ENCODE data around the gene STK31. TPM values are rescaled to one million over a fixed set of nuclear protein-coding genes. Genes with fewer than 3 reads are reported as not detected.

Gene STK31
- total RNA-seq, 4 donors from 2014 or later: 0.17 to 1.6 (median 0.52) TPM

DNA sequence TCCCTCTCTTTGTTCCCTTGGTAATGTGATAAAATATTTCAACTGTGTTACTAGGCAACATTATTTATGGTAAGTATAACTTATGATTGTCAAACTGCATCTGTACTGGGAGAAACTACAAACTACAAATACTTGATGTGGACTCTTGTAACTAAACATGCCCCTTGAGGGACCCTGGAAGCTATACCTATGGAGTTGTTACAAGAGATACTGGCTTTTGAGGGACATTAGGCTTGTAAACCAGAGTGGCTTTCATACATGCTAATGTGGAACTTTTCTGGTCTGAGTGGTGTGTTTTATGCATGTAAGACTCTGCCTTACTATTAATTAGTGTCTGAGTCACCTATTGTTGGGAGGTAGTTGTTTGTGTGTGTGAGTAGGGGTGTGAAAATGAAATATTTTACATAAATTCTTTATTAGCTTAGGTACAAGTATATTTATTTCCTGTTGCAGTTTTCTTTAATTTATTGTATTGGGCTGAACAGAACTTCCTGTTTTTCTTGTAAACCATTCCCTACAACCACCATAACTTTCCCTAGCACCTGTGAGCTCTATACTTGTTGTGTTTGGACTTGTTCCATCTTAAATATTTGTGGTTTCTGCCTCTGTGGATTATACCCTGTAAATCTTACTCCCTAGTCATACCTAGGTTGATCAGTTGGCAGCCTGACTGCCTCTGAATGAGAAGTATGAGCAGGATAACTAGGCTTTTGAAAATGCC lies 49.8 kb downstream of the STK31 start:
- TF ChIP-seq, protein P1, sequence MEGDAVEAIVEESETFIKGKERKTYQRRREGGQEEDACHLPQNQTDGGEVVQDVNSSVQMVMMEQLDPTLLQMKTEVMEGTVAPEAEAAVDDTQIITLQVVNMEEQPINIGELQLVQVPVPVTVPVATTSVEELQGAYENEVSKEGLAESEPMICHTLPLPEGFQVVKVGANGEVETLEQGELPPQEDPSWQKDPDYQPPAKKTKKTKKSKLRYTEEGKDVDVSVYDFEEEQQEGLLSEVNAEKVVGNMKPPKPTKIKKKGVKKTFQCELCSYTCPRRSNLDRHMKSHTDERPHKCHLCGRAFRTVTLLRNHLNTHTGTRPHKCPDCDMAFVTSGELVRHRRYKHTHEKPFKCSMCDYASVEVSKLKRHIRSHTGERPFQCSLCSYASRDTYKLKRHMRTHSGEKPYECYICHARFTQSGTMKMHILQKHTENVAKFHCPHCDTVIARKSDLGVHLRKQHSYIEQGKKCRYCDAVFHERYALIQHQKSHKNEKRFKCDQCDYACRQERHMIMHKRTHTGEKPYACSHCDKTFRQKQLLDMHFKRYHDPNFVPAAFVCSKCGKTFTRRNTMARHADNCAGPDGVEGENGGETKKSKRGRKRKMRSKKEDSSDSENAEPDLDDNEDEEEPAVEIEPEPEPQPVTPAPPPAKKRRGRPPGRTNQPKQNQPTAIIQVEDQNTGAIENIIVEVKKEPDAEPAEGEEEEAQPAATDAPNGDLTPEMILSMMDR (IDR thresholded peaks at IDR 0.05; ENCODE audit: low read depth): no peak

DNA sequence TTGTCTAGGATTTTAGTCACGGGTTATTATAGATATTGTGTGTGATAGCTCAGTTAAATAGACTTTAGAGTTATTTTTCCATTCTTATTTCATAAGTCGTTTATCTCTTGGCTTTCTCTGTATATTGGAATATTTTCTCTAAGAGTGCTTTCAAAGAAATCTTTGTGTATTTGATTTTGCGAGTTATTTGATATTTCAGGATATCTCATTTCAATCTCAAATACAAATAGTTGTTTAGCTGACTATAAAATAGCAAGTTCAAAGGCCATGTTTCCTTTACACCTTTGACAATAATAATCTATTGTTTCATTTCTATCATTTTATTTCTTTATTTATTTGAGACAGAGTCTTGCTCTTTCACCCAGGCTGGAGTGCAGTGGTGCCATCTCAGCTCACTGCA lies 55.9 kb downstream of the STK31 start:
- TF ChIP-seq, protein P1 (IDR thresholded peaks at IDR 0.05; ENCODE audit: low read depth): no peak

DNA sequence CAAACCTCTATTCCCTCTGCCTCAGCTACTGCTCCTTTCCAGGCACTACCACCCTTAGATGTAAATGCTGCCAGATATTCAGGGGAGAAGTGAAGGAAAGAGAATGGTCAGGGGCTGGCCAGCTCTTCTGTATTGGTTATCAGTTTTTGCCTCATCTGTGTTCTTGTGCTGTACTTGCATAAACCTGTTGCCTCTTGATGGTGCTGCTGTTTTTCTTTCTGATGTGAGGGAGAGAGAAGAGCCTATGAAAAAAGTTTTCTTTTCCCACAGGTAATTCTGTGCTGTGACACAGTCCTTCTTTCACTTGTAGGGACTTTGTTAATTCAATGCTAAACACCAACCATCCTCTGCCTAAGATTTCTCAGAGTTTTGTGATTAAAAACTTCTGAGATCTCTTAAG lies 57.5 kb downstream of the STK31 start:
- TF ChIP-seq, protein P1 (IDR thresholded peaks at IDR 0.05; ENCODE audit: low read depth): no peak

DNA sequence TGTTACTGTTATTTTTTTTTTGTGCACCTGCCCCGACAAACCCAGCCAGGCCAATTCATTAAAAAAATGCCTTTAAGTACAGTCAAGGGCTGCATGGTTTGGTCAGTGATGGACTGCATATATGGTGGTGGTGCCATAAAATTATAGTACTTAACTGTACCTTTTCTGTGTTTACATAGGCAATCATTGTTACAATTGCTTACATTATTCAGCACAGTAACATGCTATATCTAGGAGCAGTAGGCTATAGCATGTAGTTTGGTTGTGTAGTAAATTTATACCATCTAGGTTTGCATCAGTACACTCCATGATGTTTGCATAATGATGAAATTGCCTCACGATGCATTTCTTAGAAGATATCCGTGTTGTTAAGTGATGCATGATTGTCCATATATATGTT lies 58.0 kb downstream of the STK31 start:
- TF ChIP-seq, protein P1 (IDR thresholded peaks at IDR 0.05; ENCODE audit: low read depth): no peak

DNA sequence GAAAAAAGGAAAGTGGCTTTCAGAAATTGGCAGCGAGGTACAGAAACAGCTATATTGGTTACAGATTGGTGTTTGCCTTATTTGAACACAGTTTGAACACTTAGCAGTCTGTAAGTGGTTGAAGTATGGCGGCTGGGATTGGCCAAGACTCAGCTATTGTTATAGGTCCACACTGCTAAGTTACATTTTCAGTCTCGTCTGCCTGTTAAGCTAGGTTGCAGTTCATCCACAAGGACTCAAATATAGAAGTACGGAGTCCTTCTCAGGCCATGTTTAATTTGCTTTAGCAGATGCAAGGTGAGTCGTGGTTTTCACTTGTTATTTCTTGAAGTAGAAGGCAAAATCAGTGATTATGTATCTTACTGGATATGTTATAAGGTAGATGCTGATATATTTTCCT lies 73.1 kb downstream of the STK31 start:
- TF ChIP-seq, protein P1 (IDR thresholded peaks at IDR 0.05; ENCODE audit: low read depth): no peak

DNA sequence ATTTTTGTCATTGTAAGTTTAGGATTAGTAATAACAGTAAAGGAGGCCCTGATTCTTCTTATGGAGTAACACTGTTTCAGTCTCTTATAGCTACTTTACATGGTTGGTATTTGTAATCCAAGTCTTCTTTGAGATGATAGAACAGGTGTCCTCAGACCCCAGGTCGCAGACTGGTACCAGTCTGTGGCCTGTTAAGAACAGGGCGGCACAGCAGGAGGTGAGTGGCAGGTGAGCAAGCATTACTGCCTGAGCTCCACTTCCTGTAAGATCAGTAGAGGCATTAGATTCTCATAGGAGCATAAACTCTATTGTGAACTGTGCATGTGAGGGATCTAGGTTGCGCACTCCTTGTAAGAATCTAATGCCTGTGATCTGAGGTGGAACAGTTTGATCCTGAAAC lies 77.3 kb downstream of the STK31 start:
- TF ChIP-seq, protein P1 (IDR thresholded peaks at IDR 0.05; ENCODE audit: low read depth): no peak

DNA sequence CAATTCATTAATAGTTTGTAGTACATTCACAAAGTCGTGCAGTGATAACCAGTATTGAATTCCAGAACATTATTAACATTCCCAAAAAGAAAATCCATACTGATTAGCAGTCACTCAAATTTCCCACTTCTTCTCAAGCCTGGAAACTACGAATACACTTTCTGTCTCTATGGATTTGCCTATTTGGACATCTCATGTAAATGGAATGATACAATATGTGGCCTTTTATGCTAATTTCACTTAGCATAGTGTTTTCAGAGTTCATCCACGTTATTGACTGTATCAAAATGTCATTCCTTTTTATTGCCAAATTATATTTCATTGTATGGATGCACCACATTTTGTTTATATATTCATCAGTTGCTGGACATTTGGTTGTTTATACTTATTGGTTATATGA lies 78.8 kb downstream of the STK31 start:
- TF ChIP-seq, protein P1 (IDR thresholded peaks at IDR 0.05; ENCODE audit: low read depth): no peak

Data from subcutaneous adipose tissue (tissue), 4 donors.